Astrocyte (in vitro differentiated cells and primary cell): ENCODE data around the gene IFNL1.

Experiments used
- CTCF ChIP-seq: IDR thresholded peaks from 2 replicates; pipeline ENCODE4 v1.5.1; 2011; ENCODE audit warnings: low read depth, mild to moderate bottlenecking, inconsistent platforms, low read length, moderate library complexity; ENCODE audit not compliant: insufficient read depth
- EZH2 ChIP-seq: IDR thresholded peaks from 2 replicates; pipeline ENCODE4 v1.6.1; 2012; ENCODE audit warnings: mild to moderate bottlenecking, low read length, inconsistent platforms; ENCODE audit not compliant: insufficient read depth

- TF ChIP-seq CTCF (no peak), EZH2 (no peak)
Observed at GRCh38 chr19:39301562-39301961, 5.4 kb downstream of the IFNL1 start.
